Left lobe of liver (tissue), 2 donors: Measurements from ENCODE around the gene CAD. TPM values are rescaled to one million over a fixed set of nuclear protein-coding genes. Genes with fewer than 3 reads are reported as not detected.

Source experiments
- ATAC-seq: fragments of 200-7000 bp; cut with Tn5 transposase; one replicate; pipeline ENCODE4 v1.9.1; 2020; ENCODE audit warnings: mild to moderate bottlenecking, moderate library complexity
- DNase-seq: peaks from one replicate; pipeline ENCODE4 v3.0.0-alpha.2; 2020; ENCODE audit warnings: low spot score
- total RNA-seq: library from RNA; stranded (reverse); gene quantifications from one replicate; pipeline ENCODE4 v1.2.1, GENCODE V29; 2021
- donor health status: DM: no; HTN: no; CAD: no; lungs with moderate emphysema.
- donor health status: DM: no; HTN: yes; CAD: no.

CAD gene
- total RNA-seq, 1 donor from 2014 or later = 14.9 TPM

- ATAC-seq (no peak), DNase-seq (no peak)
These were observed 5.2 kb downstream of the CAD start for GRCh38 chr2:27222407-27222806.

DNA sequence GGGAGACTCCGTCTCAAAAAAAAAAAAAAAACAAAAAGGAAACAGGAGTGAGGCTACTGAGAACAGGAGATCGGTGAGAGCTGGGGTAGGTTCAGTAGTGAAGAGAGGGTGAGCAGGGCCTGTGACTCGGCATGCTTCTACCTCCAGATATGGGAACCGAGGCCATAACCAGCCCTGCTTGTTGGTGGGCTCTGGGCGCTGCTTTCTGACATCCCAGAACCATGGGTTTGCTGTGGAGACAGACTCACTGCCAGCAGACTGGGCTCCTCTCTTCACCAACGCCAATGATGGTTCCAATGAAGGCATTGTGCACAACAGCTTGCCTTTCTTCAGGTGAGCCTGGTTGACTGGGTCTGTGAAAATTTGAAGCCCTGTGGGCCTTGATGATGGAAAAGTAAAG lies 6.2 kb downstream of the CAD start:
- ATAC-seq (no peak), DNase-seq (no peak)

GRCh38 chr2:27225526-27225925 lies 8.4 kb downstream of the CAD start:
- DNase-seq (no peak), ATAC-seq (no peak)

DNA sequence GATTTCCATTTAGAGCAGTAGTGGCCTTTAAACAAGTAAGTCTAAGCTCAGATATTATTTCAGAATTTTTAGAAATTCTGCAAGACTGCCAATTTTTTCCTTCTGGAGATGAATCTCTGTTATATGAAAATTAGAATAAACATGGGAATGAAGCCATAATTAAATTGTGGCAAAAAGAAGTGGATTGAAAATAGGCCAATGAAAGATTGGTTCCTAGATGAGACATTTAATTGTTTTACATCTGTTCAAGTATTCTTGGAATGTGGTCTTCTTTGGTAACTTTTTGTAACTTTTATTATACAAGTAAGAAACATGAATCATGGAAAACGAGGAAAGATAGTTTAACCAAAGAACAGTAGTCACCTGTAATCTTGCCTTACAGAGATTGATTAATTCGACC lies 10.3 kb downstream of the CAD start:
- DNase-seq (no peak), ATAC-seq (no peak)

DNA sequence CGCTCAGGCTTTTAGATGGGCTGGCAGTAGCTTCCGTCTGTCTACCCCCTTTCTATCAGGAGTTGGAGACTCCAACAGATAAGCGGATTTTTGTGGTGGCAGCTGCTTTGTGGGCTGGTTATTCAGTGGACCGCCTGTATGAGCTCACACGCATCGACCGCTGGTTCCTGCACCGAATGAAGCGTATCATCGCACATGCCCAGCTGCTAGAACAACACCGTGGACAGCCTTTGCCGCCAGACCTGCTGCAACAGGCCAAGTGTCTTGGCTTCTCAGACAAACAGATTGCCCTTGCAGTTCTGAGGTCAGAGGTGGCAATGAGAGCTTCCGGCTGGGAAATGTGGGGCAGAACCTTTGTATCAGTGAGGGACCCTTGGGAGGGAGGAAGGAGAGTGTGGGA lies 14.8 kb downstream of the CAD start:
- DNase-seq = no peak
- no peak for ATAC-seq

- ATAC-seq (no peak), DNase-seq (no peak)
These were observed 16.2 kb downstream of the CAD start for GRCh38 chr2:27233341-27233740.

DNA sequence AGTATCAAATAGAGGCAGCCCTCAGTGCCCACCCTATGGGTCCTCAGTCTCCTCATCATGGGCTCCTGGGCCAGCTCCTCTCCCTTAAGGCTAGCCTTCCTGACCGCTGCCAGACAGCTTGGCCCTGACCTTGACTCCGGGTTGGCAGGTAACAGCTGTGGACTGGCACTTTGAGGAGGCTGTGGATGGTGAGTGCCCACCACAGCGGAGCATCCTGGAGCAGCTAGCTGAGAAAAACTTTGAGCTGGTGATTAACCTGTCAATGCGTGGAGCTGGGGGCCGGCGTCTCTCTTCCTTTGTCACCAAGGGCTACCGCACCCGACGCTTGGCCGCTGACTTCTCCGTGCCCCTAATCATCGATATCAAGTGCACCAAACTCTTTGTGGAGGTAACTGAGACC lies 19.0 kb downstream of the CAD start:
- ATAC-seq (no peak), DNase-seq (no peak)

- DNase-seq = no peak
- no peak for ATAC-seq
These were observed 19.5 kb downstream of the CAD start for GRCh38 chr2:27236626-27237025.

DNA sequence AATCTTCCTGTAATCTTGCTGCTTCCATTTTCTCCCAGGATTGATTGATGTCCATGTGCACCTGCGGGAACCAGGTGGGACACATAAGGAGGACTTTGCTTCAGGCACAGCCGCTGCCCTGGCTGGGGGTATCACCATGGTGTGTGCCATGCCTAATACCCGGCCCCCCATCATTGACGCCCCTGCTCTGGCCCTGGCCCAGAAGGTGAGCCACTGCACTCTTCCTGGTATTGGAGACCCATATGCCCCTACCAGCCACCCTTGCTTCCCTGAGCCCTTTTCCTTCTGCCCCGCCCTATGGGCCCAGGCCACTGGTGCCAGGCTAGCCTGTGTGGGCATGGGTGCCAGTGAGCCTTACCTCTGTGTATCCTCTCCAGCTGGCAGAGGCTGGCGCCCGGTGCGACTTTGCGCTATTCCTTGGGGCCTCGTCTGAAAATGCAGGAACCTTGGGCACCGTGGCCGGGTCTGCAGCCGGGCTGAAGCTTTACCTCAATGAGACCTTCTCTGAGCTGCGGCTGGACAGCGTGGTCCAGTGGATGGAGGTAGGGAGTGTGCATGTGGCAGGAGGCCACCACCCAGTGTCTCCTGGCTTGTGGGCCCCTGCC lies 20.3 kb downstream of the CAD start:
- ATAC-seq = no peak
- no peak for DNase-seq

- DNase-seq (no peak), ATAC-seq (no peak)
These were observed 21.8 kb downstream of the CAD start for GRCh38 chr2:27238976-27239375.

DNA sequence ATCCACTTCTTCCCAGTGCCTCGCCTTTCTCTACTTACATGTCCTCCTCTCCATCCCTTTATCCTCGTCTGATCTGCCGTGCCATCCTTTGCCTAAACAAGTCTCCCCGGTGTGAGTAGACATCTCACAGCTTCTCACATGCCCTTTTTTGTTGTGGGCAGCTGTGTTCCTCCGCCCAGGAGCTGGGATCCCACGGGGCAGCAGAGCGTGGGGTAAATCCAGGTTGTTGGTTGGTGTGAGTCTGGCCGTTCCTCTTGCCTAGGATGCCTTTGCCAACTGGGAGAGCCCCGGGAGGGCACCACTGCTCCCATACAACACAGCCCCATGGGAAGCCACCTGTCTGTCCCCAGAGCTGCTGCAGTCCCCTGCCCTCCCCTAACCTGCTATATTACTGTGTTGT lies 23.2 kb downstream of the CAD start:
- DNase-seq = no peak
- no peak for ATAC-seq

GRCh38 chr2:27241761-27242613 lies 24.8 kb downstream of the CAD start:
- ATAC-seq (no peak), DNase-seq (no peak)

DNA sequence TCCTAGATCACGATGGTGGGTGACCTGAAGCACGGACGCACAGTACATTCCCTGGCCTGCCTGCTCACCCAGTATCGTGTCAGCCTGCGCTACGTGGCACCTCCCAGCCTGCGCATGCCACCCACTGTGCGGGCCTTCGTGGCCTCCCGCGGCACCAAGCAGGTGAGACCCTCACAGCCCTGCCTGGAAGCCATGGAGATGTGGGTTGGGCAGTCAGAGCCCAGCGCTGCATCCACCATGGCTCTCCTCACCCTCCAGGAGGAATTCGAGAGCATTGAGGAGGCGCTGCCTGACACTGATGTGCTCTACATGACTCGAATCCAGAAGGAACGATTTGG lies 25.4 kb downstream of the CAD start:
- no peak for ATAC-seq
- no peak for DNase-seq

DNA sequence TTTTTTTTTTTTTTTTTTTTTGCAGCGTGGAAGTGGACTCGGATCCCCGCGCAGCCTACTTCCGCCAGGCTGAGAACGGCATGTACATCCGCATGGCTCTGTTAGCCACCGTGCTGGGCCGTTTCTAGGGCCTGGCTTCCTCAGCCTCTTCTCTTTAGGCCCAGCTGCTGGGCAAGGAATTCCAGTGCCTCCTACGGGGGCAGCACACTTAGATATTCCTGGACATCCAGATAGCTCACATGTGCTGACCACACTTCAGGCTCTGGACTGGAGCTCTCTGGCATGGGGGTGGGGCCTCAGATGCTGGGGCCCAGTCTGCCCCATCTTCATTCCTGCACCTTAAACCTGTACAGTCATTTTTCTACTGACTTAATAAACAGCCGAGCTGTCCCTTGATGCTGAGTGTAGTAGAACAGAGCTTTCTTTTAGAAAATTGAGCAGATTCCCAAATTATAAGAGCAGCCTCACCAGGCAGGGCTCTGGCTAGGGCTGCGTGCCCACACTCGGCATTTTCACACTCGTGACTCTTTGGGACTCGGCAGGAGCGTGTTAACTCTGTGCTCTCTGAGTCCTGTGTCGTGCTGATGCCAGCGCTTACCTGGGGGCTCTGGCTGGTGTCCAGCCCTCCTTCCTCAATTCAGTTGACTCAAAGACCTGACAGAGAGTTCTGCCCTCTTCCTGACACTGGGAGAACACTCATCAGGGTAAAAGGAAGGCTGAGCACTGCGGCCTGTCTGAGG lies 26.4 kb downstream of the CAD start:
- no peak for ATAC-seq
- DNase-seq = no peak

DNA sequence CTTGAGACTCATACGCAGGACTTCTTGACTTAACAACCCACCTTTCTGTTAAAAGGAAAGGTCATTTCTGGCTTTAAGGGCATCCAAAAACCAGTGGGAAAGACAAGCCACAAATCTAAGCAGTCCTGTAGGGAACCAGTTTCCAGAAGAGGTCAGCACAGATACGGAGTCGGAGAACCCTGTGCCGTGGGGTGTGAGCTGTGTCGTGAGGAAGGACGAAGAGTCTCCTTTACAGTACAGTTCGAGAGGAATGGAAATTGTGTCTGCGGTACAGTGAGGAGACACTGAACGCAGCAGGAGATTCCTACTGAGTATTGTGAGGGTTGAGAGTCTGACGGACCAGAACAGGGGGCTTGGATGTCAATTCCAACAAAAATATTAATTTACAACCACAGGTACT lies 27.9 kb downstream of the CAD start:
- DNase-seq = no peak
- no peak for ATAC-seq

- DNase-seq = no peak
- no peak for ATAC-seq
These were observed 28.5 kb downstream of the CAD start for GRCh38 chr2:27245626-27246025.

- ATAC-seq (no peak), DNase-seq (no peak)
These were observed 30.7 kb downstream of the CAD start for GRCh38 chr2:27247893-27248292.

GRCh38 chr2:27249159-27249890 lies 32.2 kb downstream of the CAD start:
- DNase-seq = no peak

GRCh38 chr2:27249891-27250651 lies 32.9 kb downstream of the CAD start:
- DNase-seq (peak; percentile 53), ATAC-seq (peak; percentile 90)

More at GRCh38 chr2:27249159-27249890, 32.2 kb downstream of the CAD start:
- no peak for ATAC-seq

DNA sequence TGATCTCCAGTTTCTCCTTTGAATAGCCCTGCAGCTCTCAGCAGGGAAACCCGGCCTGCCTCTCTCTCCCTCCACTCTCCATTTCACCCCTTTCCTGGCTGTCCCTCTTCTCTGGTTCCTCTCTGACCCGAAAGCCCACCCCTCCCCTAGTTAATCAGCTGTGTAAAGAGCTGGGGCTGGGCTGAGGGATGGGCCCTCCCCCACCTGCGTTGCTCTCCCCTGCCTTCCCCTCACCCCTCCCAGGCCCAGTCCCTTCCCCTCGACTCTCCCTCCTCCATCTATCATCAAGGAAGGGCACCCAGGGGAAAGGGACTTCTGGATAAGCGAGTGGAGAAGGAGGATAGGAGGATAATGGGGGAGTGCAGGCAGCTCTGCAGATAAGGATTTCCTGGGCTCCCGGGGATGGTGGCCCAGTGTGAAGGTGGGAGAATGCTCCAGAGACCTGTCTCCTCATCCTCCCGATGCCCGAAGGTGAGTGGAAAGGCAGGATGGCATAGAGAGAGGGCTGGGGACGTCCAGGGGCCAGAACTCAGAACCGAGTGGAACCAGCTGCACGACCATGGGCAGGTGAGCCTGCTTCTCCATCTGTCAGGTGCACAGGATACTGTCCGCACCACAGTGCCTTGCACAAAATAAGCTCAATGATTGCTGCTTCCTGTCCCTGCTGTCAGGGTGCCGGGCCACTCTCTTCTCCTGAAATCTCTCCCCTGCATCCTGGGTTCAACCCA lies 33.6 kb downstream of the CAD start:
- DNase-seq (no peak), ATAC-seq (no peak)
